NCI-H1105 treated with DMSO at 0.1 percent for 48 hours (cell line): ENCODE results near the gene F8.
"Not testable (repeated sequence)": the region's sequence is repeated elsewhere in the genome, so short reads cannot be mapped to it uniquely, and the experiment has no call there.

ENCODE experiments used
- DNase-seq: peaks from one replicate; lab custom pipeline; 2025; lab: John Stamatoyannopoulos, UW

F8 gene

GRCh38 chrX:155028877-155029291 is 6.4 kb upstream of the F8 start:
- DNase-seq = no peak

GRCh38 chrX:155028129-155028528 is 5.6 kb upstream of the F8 start:
- peak; percentile 53 for DNase-seq

- peak; percentile 66 for DNase-seq
These were observed 5.1 kb upstream of the F8 start for GRCh38 chrX:155027509-155028066.

GRCh38 chrX:155026727-155027508 is 4.4 kb upstream of the F8 start, which contains the start of gene FUNDC2:
Gene FUNDC2 (plus strand): TSS chrX:155026844. CDS start chrX:155026939, 95 bp downstream.
- peak; percentile 97 for DNase-seq

GRCh38 chrX:155026420-155026726 is 3.9 kb upstream of the F8 start:
- DNase-seq = no peak

GRCh38 chrX:155023907-155024833 is 1.6 kb upstream of the F8 start:
- DNase-seq = no peak

GRCh38 chrX:155020591-155020990 is 1.9 kb downstream of the F8 start:
- no peak for DNase-seq

- DNase-seq = no peak
These were observed 12.5 kb downstream of the F8 start for GRCh38 chrX:155009994-155010472.

- DNase-seq = not testable (repeated sequence)
These were observed 13.9 kb downstream of the F8 start for GRCh38 chrX:155008578-155008977.

GRCh38 chrX:155006913-155007671 is 15.4 kb downstream of the F8 start:
- DNase-seq = not testable (repeated sequence)

GRCh38 chrX:155006379-155006778 is 16.1 kb downstream of the F8 start:
- not testable (repeated sequence) for DNase-seq

GRCh38 chrX:155005190-155005589 is 17.3 kb downstream of the F8 start:
- DNase-seq = no peak

- DNase-seq = no peak
These were observed 20.6 kb downstream of the F8 start for GRCh38 chrX:155001873-155002272.

GRCh38 chrX:155000841-155001240 is 21.7 kb downstream of the F8 start:
- no peak for DNase-seq

- no peak for DNase-seq
These were observed 24.2 kb downstream of the F8 start for GRCh38 chrX:154998204-154998880.

GRCh38 chrX:154991476-154991875 is 31.0 kb downstream of the F8 start:
- no peak for DNase-seq

- DNase-seq = no peak
These were observed 31.5 kb downstream of the F8 start for GRCh38 chrX:154991039-154991438.

GRCh38 chrX:154990496-154990895 is 32.0 kb downstream of the F8 start:
- DNase-seq = no peak

GRCh38 chrX:154988719-154989118 is 33.8 kb downstream of the F8 start:
- no peak for DNase-seq

GRCh38 chrX:154987940-154988339 is 34.6 kb downstream of the F8 start:
- no peak for DNase-seq
